Panc1 (cell line): ENCODE results near the gene ALDH5A1. TPM values are rescaled to one million over a fixed set of nuclear protein-coding genes. Genes with fewer than 3 reads are reported as not detected.

Experiments used
- ATAC-seq: fragments of 200-7000 bp; cut with Tn5 transposase; 2 replicates; pipeline ENCODE4 v1.9.1; 2020; ENCODE audit warnings: mild to moderate bottlenecking, moderate library complexity
- BruUV-seq: library from RNA; stranded (reverse); fragments of 400-500 nt; replicated peaks from 2 replicates; lab custom pipeline; 2021; lab: Mats Ljungman, UMichigan
- CTCF ChIA-PET: fragments of 300-600 bp; sonication (Branson Sonifier 250); formaldehyde crosslinking; loops from one replicate; lab custom pipeline; 2022; ENCODE audit warnings: antibody characterized with exemption; lab: Charles Lee
- POLR2A ChIA-PET: fragments of 300-600 bp; sonication (Branson Sonifier 250); formaldehyde crosslinking; loops from one replicate; lab custom pipeline; 2022; ENCODE audit warnings: antibody characterized with exemption; lab: Charles Lee
- DNase-seq: peaks from one replicate; pipeline ENCODE4 v3.0.0-alpha.2; 2010; ENCODE audit warnings: low read depth, low spot score
- H3K27ac ChIP-seq: 2 replicates; pipeline ENCODE4 v1.5.1; 2011; ENCODE audit warnings: mild to moderate bottlenecking, low read length, inconsistent platforms
- H3K27me3 ChIP-seq: fragments of 200-500 bp; sonication (Bioruptor generic); 2 replicates; pipeline ENCODE4 v1.6.0; 2014; ENCODE audit warnings: low read length, inconsistent platforms; ENCODE audit not compliant: control insufficient read depth, insufficient read depth
- H3K36me3 ChIP-seq: fragments of 200-500 bp; sonication (Bioruptor generic); 2 replicates; pipeline ENCODE4 v1.5.1; 2014; ENCODE audit warnings: inconsistent platforms, mild to moderate bottlenecking, low read length, moderate library complexity; ENCODE audit not compliant: control insufficient read depth, insufficient read depth
- H3K4me1 ChIP-seq: 2 replicates; pipeline ENCODE4 v1.5.1; 2011; ENCODE audit warnings: inconsistent platforms, mild to moderate bottlenecking, low read length, moderate library complexity; ENCODE audit not compliant: control insufficient read depth, insufficient read depth
- H3K4me3 ChIP-seq, 2 experiments: 2 replicates each; pipeline ENCODE4 v1.5.1; 2011 to 2012; ENCODE audit warnings: low read depth in 2 of 2, low read length in 2 of 2, mild to moderate bottlenecking in 2 of 2, inconsistent platforms in 1 of 2, moderate library complexity in 1 of 2
- H3K9me3 ChIP-seq: fragments of 200-500 bp; sonication (Bioruptor generic); 2 replicates; pipeline ENCODE4 v1.5.1; 2014; ENCODE audit warnings: low read depth, mild to moderate bottlenecking, inconsistent platforms, low read length, moderate library complexity; ENCODE audit not compliant: control insufficient read depth, insufficient read depth
- POLR2AphosphoS5 ChIP-seq: IDR thresholded peaks from 2 replicates; pipeline ENCODE4 v1.6.1; 2012; ENCODE audit warnings: mild to moderate bottlenecking, low read depth, low read length, moderate library complexity
- SIN3A ChIP-seq: IDR thresholded peaks from 2 replicates; pipeline ENCODE4 v1.6.1; 2012; ENCODE audit warnings: low read depth, mild to moderate bottlenecking, low read length, moderate library complexity, borderline replicate concordance; ENCODE audit not compliant: insufficient read depth
- TCF7L2 ChIP-seq: IDR thresholded peaks from 2 replicates; pipeline ENCODE4 v1.6.1; 2011; ENCODE audit warnings: mild to moderate bottlenecking, low read depth, low read length, inconsistent platforms
- in situ Hi-C: cut with HindIII; loops from 2 replicates; pipeline ENCODE4 v1.10.0; 2016; ENCODE audit warnings: low sequenced_read_pairs, low pct_unique_long_range_greater_than_20kb
- intact Hi-C: fragments of 100-400 bp; cut with micrococcal nuclease; formaldehyde crosslinking; loops from one replicate; pipeline ENCODE4 v1.10.0; 2022; ENCODE audit not compliant: unreplicated experiment
- total RNA-seq: library from RNA; stranded (reverse); gene quantifications from one replicate; pipeline ENCODE4 v1.2.1, GENCODE V29; 2021; ENCODE audit not compliant: unreplicated experiment
- TF ChIP-seq, protein P1 (sequence below), 2 experiments: IDR thresholded peaks; 2 replicates each; pipeline ENCODE4 v1.6.1; 2011 to 2012; ENCODE audit warnings: low read depth in 2 of 2, control low read depth in 1 of 2, low read length in 1 of 2, mild to moderate bottlenecking in 1 of 2, moderate library complexity in 1 of 2; ENCODE audit not compliant: insufficient read depth in 1 of 2
- TF ChIP-seq, protein P2 (sequence below): fragments of 450-650 bp; IDR thresholded peaks from 2 replicates; pipeline ENCODE4 v1.5.1; 2017; ENCODE audit warnings: mild to moderate bottlenecking

ALDH5A1 gene
- total RNA-seq, 1 experiment from 2014 or later, result 4.2 TPM

DNA sequence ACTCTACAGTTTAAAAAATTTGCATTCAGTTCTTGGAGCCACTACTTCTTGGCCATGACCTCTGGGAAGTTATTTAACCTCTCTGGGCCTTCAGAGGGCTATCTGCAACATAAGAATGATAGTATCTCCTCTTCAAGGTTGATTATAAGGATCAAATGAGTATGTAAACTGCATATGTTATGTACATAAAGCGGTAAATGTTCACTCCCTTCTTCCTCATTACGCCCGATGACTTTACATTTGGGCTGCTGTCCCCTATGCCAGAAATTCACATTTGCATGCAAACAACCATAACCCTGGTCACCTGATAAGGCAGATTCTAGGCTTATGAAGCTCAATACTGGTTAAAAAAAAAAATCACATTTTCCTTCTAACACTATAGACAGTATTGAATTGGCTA is 50.4 kb downstream of the ALDH5A1 start:
- intact Hi-C loops, result no loop called here
- POLR2A ChIA-PET, result no interaction called here

DNA sequence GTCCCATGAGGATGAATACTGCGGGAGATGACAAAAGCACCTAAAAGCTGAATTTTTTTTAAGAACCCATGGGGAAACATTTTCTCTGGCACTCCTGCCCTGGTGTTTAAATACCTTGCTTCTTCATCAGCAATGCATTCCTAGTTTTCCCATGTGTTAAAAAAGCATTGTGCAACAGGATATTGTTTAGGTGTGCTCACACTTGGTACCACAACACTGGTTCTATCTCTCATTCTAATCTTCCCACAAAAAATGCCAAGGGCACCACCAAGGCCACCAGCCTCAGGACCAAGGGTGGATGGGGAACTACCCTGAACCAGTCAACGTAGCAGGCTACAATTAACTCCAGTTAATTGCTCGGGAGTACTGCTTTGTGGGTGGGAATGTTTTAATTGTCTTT is 50.9 kb downstream of the ALDH5A1 start:
- H3K9me3 ChIP-seq, result no peaks in the 10 kb centered on the region
- ChIA-PET CTCF (interaction anchor here (0.6 kb wide), 1 partner anchor 747 kb away, joined by 4 read pairs; no protein-coding TSS in a partner anchor), POLR2A (no interaction called here)
- no peak for TF ChIP-seq SIN3A
- TF ChIP-seq, protein P1, sequence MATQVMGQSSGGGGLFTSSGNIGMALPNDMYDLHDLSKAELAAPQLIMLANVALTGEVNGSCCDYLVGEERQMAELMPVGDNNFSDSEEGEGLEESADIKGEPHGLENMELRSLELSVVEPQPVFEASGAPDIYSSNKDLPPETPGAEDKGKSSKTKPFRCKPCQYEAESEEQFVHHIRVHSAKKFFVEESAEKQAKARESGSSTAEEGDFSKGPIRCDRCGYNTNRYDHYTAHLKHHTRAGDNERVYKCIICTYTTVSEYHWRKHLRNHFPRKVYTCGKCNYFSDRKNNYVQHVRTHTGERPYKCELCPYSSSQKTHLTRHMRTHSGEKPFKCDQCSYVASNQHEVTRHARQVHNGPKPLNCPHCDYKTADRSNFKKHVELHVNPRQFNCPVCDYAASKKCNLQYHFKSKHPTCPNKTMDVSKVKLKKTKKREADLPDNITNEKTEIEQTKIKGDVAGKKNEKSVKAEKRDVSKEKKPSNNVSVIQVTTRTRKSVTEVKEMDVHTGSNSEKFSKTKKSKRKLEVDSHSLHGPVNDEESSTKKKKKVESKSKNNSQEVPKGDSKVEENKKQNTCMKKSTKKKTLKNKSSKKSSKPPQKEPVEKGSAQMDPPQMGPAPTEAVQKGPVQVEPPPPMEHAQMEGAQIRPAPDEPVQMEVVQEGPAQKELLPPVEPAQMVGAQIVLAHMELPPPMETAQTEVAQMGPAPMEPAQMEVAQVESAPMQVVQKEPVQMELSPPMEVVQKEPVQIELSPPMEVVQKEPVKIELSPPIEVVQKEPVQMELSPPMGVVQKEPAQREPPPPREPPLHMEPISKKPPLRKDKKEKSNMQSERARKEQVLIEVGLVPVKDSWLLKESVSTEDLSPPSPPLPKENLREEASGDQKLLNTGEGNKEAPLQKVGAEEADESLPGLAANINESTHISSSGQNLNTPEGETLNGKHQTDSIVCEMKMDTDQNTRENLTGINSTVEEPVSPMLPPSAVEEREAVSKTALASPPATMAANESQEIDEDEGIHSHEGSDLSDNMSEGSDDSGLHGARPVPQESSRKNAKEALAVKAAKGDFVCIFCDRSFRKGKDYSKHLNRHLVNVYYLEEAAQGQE (IDR thresholded peaks at IDR 0.05; ENCODE audit: insufficient read depth in 1 of 2, low read depth in 2 of 2, low read length in 1 of 2), result no peak
- TF ChIP-seq, protein P2, sequence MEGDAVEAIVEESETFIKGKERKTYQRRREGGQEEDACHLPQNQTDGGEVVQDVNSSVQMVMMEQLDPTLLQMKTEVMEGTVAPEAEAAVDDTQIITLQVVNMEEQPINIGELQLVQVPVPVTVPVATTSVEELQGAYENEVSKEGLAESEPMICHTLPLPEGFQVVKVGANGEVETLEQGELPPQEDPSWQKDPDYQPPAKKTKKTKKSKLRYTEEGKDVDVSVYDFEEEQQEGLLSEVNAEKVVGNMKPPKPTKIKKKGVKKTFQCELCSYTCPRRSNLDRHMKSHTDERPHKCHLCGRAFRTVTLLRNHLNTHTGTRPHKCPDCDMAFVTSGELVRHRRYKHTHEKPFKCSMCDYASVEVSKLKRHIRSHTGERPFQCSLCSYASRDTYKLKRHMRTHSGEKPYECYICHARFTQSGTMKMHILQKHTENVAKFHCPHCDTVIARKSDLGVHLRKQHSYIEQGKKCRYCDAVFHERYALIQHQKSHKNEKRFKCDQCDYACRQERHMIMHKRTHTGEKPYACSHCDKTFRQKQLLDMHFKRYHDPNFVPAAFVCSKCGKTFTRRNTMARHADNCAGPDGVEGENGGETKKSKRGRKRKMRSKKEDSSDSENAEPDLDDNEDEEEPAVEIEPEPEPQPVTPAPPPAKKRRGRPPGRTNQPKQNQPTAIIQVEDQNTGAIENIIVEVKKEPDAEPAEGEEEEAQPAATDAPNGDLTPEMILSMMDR, result no peak
- TF ChIP-seq TCF7L2, result no peak
- TF ChIP-seq POLR2AphosphoS5, result no peak
- DNase-seq, result no peak
- in situ Hi-C loops (no loop called here), intact Hi-C loops (no loop called here)
- no peaks in the 10 kb centered on the region for H3K4me1 ChIP-seq
- no peak for ATAC-seq
- no peak overlapping the region for H3K4me3 ChIP-seq
- no TSS peak for BruUV-seq
- no peaks in the 10 kb centered on the region for H3K36me3 ChIP-seq
- H3K27me3 ChIP-seq, result no peaks in the 10 kb centered on the region
- no peak overlapping the region for H3K27ac ChIP-seq

More for the DNA sequence above, 50.4 kb downstream of the ALDH5A1 start:
- Histone ChIP-seq H3K27me3 (no peaks in the 10 kb centered on the region), H3K4me1 (no peaks in the 10 kb centered on the region), H3K9me3 (no peaks in the 10 kb centered on the region), H3K27ac (no peak overlapping the region), H3K36me3 (no peaks in the 10 kb centered on the region), H3K4me3 (no peak overlapping the region)
- in situ Hi-C loops, result no loop called here
- ATAC-seq (no peak), DNase-seq (no peak)
- CTCF ChIA-PET, result no interaction called here
- no TSS peak for BruUV-seq
- TF ChIP-seq POLR2AphosphoS5 (no peak), SIN3A (no peak), TCF7L2 (no peak)
- TF ChIP-seq, protein P2, result no peak
- TF ChIP-seq, protein P1 (IDR thresholded peaks at IDR 0.05; ENCODE audit: insufficient read depth in 1 of 2, low read depth in 2 of 2, low read length in 1 of 2), result no peak
